HCT116 (cell line): ENCODE results near the gene KCNJ10. TPM values are rescaled to one million over a fixed set of nuclear protein-coding genes. Genes with fewer than 3 reads are reported as not detected.

Experiments used
- ATAC-seq: fragments of 200-7000 bp; cut with Tn5 transposase; 2 replicates; pipeline ENCODE4 v1.9.1; 2020; ENCODE audit warnings: mild to moderate bottlenecking, moderate library complexity
- BruUV-seq: library from RNA; stranded (reverse); fragments of 400-500 nt; replicated peaks from 2 replicates; lab custom pipeline; 2021; lab: Mats Ljungman, UMichigan
- CTCF ChIA-PET: fragments of 300-600 bp; sonication (Branson Sonifier 250); formaldehyde crosslinking; loops from one replicate; lab custom pipeline; 2021; ENCODE audit warnings: antibody characterized with exemption; lab: Charles Lee
- POLR2A ChIA-PET: fragments of 300-600, 350-600 bp; sonication (Branson Sonifier 250); formaldehyde crosslinking; loops from one replicate; lab custom pipeline; 2021; ENCODE audit warnings: antibody characterized with exemption; lab: Charles Lee
- RAD21 ChIA-PET, 2 experiments: fragments of 300-600 bp; sonication (Branson Sonifier 250); formaldehyde crosslinking; loops; one replicate each; lab custom pipeline; 2023; ENCODE audit warnings: low total read pairs in 2 of 2; ENCODE audit not compliant: uncharacterized antibody in 2 of 2, unreplicated experiment in 2 of 2, low non-redundant PET in 1 of 2; lab: Charles Lee
- DNase-seq: peaks from one replicate; pipeline ENCODE4 v3.0.0-alpha.2; 2010; ENCODE audit warnings: low read depth, low spot score
- H2AFZ ChIP-seq: fragments of 200-600 bp; shearing (Covaris generic), sonication (generic); 2 replicates; pipeline ENCODE4 v1.6.1; 2017; ENCODE audit warnings: low read depth, mixed run types, mixed read lengths, antibody characterized with exemption, low read length; ENCODE audit not compliant: poor library complexity, severe bottlenecking
- H3K27ac ChIP-seq: 2 replicates; pipeline ENCODE4 v1.5.1; 2012; ENCODE audit warnings: low read depth, low read length
- H3K27me3 ChIP-seq: fragments of 200-600 bp; sonication (generic); 2 replicates; pipeline ENCODE4 v1.6.1; 2016; ENCODE audit warnings: mixed run types, low read length, mixed read lengths; ENCODE audit not compliant: insufficient read depth
- H3K36me3 ChIP-seq, 2 experiments: fragments of 200-500 bp in 1 of 2; fragments of 200-600 bp in 1 of 2; sonication (Bioruptor generic) in 1 of 2; sonication (generic) in 1 of 2; 2 replicates each; pipeline versions ENCODE4 v1.5.1 to v1.6.1; 2014 to 2016; ENCODE audit warnings: low read length in 2 of 2, inconsistent platforms in 1 of 2, mixed read lengths in 1 of 2, mixed run types in 1 of 2; ENCODE audit not compliant: insufficient read depth in 2 of 2, control insufficient read depth in 1 of 2
- H3K4me1 ChIP-seq, 2 experiments: fragments of 200-600 bp in 1 of 2; sonication (generic) in 1 of 2; 2 replicates each; pipeline versions ENCODE4 v1.5.1 to v1.6.1; 2012 to 2017; ENCODE audit warnings: low read length in 2 of 2, inconsistent platforms in 1 of 2, mild to moderate bottlenecking in 1 of 2, mixed read lengths in 1 of 2, mixed run types in 1 of 2, moderate library complexity in 1 of 2; ENCODE audit not compliant: insufficient read depth in 2 of 2, control insufficient read depth in 1 of 2
- H3K4me2 ChIP-seq: fragments of 200-600 bp; sonication (generic); 2 replicates; pipeline ENCODE4 v1.6.1; 2017; ENCODE audit warnings: mixed run types, low read length, mixed read lengths
- H3K4me3 ChIP-seq, 2 experiments: fragments of 200-600 bp in 1 of 2; sonication (generic) in 1 of 2; replicated peaks in 1 of 2; 2 replicates each; pipeline ENCODE4 v1.5.1; 2011 to 2016; ENCODE audit warnings: low read length in 2 of 2, control low read depth in 1 of 2, low read depth in 1 of 2, mild to moderate bottlenecking in 1 of 2, mixed read lengths in 1 of 2, mixed run types in 1 of 2
- H3K79me2 ChIP-seq: fragments of 200-600 bp; sonication (generic); 2 replicates; pipeline ENCODE4 v1.6.1; 2017; ENCODE audit warnings: mild to moderate bottlenecking, mixed run types, low read length, moderate library complexity, mixed read lengths; ENCODE audit not compliant: insufficient read depth
- H3K9ac ChIP-seq: fragments of 200-600 bp; sonication (generic); 2 replicates; pipeline ENCODE4 v1.6.1; 2016; ENCODE audit warnings: low read length, mixed read lengths
- H3K9me2 ChIP-seq: fragments of 200-600 bp; sonication (generic), shearing (Covaris generic); 2 replicates; pipeline ENCODE4 v1.6.1; 2017; ENCODE audit warnings: mixed run types, mild to moderate bottlenecking, moderate library complexity; ENCODE audit not compliant: insufficient read depth
- H3K9me3 ChIP-seq, 2 experiments: fragments of 200-500 bp in 1 of 2; fragments of 200-600 bp in 1 of 2; sonication (Bioruptor generic) in 1 of 2; sonication (generic) in 1 of 2; 2 replicates each; pipeline ENCODE4 v1.6.1; 2014 to 2017; ENCODE audit warnings: low read length in 2 of 2, mixed read lengths in 2 of 2, inconsistent platforms in 1 of 2, low read depth in 1 of 2, mild to moderate bottlenecking in 1 of 2, mixed run types in 1 of 2, moderate library complexity in 1 of 2; ENCODE audit not compliant: control insufficient read depth in 1 of 2, insufficient read depth in 1 of 2
- H4K20me1 ChIP-seq: fragments of 200-600 bp; sonication (generic), shearing (Covaris generic); 2 replicates; pipeline ENCODE4 v1.6.1; 2017; ENCODE audit warnings: mixed run types, mild to moderate bottlenecking, moderate library complexity; ENCODE audit not compliant: insufficient read depth
- CTCF ChIP-seq, 3 experiments: fragments of 200-600 bp in 1 of 3; sonication (generic) in 1 of 3; IDR thresholded peaks in 2 of 3; conservative IDR thresholded peaks in 1 of 3; 2 replicates each; pipeline ENCODE4 v1.5.1; 2012 to 2017; ENCODE audit warnings: low read depth in 2 of 3, low read length in 2 of 3, antibody characterized with exemption in 1 of 3, borderline replicate concordance in 1 of 3, control low read depth in 1 of 3, mild to moderate bottlenecking in 1 of 3, mixed read lengths in 1 of 3, mixed run types in 1 of 3, moderate library complexity in 1 of 3; ENCODE audit not compliant: insufficient read depth in 1 of 3
- EGR1 ChIP-seq: IDR thresholded peaks from 2 replicates; pipeline ENCODE4 v1.6.1; 2012; ENCODE audit warnings: low read depth
- EZH2phosphoT487 ChIP-seq: fragments of 200-600 bp; IDR thresholded peaks from 2 replicates; pipeline ENCODE4 v1.6.1; 2018; ENCODE audit warnings: antibody characterized with exemption, borderline replicate concordance
- POLR2A ChIP-seq: IDR thresholded peaks from 2 replicates; pipeline ENCODE4 v1.7.0; 2011; ENCODE audit warnings: borderline replicate concordance; ENCODE audit not compliant: insufficient read depth, insufficient read length; ENCODE audit errors: extremely low read depth
- RAD21 ChIP-seq: IDR thresholded peaks from 2 replicates; pipeline ENCODE4 v1.6.1; 2012; ENCODE audit warnings: low read depth, mild to moderate bottlenecking
- intact Hi-C: fragments of 100-400 bp; cut with micrococcal nuclease; formaldehyde crosslinking; loops from 2 replicates; pipeline ENCODE4 v1.10.0; 2022
- total RNA-seq: library from RNA; stranded (reverse); gene quantifications from one replicate; pipeline ENCODE4 v1.2.1, GENCODE V29; 2021; ENCODE audit not compliant: unreplicated experiment

Gene KCNJ10
- total RNA-seq, 1 experiment from 2014 or later, result 0.57 TPM

GRCh38 chr1:160021376-160022074, 48.4 kb downstream of the KCNJ10 start:
- Histone ChIP-seq H3K27ac (no peak overlapping the region), H3K4me3 (no peak overlapping the region), H3K4me1 (peaks cover 0 to 6% of the 10 kb centered on the region in 2 experiments; a peak in 1 of 4 replicates), H4K20me1 (no peaks in the 10 kb centered on the region), H3K9ac (no peak overlapping the region), H3K79me2 (no peaks in the 10 kb centered on the region), H3K36me3 (no peaks in the 10 kb centered on the region)
- DNase-seq (no peak), ATAC-seq (no peak)
- no TSS peak for BruUV-seq
- intact Hi-C loops, result no loop called here
- CTCF ChIA-PET, result no interaction called here
- TF ChIP-seq EGR1, result no peak
- no peak for TF ChIP-seq CTCF (IDR thresholded peaks at IDR 0.05 in 2 of 3, conservative IDR thresholded peaks at IDR 0.05 in 1 of 3; ENCODE audit: borderline replicate concordance in 1 of 3, insufficient read depth in 1 of 3, low read depth in 2 of 3, low read length in 2 of 3)
- no peak for TF ChIP-seq POLR2A
- TF ChIP-seq EZH2phosphoT487, result no peak
- no peak for TF ChIP-seq RAD21
- TF ChIP-seq, all 23 proteins: peak for 0
- H3K27me3 ChIP-seq, result no peaks in the 10 kb centered on the region
- no peak overlapping the region for H3K4me2 ChIP-seq
- ChIA-PET RAD21 (no interaction called here), POLR2A (no interaction called here)
- no peaks in the 10 kb centered on the region for H3K9me3 ChIP-seq
- H3K9me2 ChIP-seq, result no peaks in the 10 kb centered on the region
- H2AFZ ChIP-seq, result no peak overlapping the region

DNA sequence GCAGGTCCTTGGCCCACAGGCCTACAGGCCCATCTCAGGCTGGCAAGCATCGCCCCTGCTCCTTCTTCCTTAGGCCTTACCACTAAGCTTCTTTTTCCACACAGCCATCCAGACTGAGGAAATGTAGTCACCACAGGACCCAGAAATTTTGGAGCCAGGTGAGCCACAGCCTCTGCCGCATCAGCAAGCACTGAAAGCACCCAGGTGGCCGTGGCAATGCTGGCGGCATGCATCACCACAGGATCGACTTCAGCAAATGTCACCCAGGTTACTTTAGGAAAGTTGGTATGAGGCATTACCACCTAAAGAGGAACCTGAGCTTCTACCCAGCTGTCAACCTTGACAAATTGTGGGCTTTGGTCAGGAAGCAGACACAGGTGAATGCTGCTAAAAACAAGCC, 49.8 kb downstream of the KCNJ10 start:
- Histone ChIP-seq H3K9me2 (no peaks in the 10 kb centered on the region), H3K79me2 (no peaks in the 10 kb centered on the region), H4K20me1 (no peaks in the 10 kb centered on the region), H3K27me3 (no peaks in the 10 kb centered on the region), H3K36me3 (no peaks in the 10 kb centered on the region), H3K4me3 (no peak overlapping the region), H3K4me1 (peaks cover 0 to 6% of the 10 kb centered on the region in 2 experiments; a peak in 1 of 4 replicates), H3K9ac (no peak overlapping the region), H3K27ac (no peak overlapping the region), H3K4me2 (no peak overlapping the region), H3K9me3 (no peaks in the 10 kb centered on the region), H2AFZ (no peak overlapping the region)
- POLR2A ChIA-PET, result no interaction called here
- CTCF ChIA-PET, result interaction anchor here (6.2 kb wide), 1 partner anchor 13 kb away, joined by 52 read pairs; no protein-coding TSS in a partner anchor
- TF ChIP-seq EGR1, result no peak
- RAD21 ChIA-PET, result no interaction called here
- DNase-seq (no peak), ATAC-seq (no peak)
- intact Hi-C loops, result no loop called here
- BruUV-seq, result no TSS peak
